Fibroblast of lung (primary cell): ENCODE results near the gene WDR44. TPM values are rescaled to one million over a fixed set of nuclear protein-coding genes. Genes with fewer than 3 reads are reported as not detected.
A peak's percentile ranks its signal among the peaks of the same experiment; 100 is the strongest.

Source experiments
- DNase-seq, 2 donors: peaks; one replicate each; pipeline versions ENCODE4 v3.0.0 to v3.0.0-alpha.2; 2010; ENCODE audit warnings: low read depth in 2 of 2
- H2AFZ ChIP-seq: 2 replicates; pipeline ENCODE4 v1.5.1; 2012; ENCODE audit warnings: low read length, control low read depth, inconsistent platforms
- H3K27ac ChIP-seq: 2 replicates; pipeline ENCODE4 v1.5.1; 2011; ENCODE audit warnings: low read length, control low read depth; ENCODE audit not compliant: insufficient read depth
- H3K27me3 ChIP-seq: 2 replicates; pipeline ENCODE4 v1.5.1; 2011; ENCODE audit warnings: mild to moderate bottlenecking, low read length; ENCODE audit not compliant: control insufficient read depth, insufficient read depth
- H3K36me3 ChIP-seq: 2 replicates; pipeline ENCODE4 v1.5.1; 2011; ENCODE audit warnings: low read length; ENCODE audit not compliant: control insufficient read depth, insufficient read depth
- H3K4me1 ChIP-seq: 2 replicates; pipeline ENCODE4 v1.5.1; 2011; ENCODE audit warnings: low read length; ENCODE audit not compliant: control insufficient read depth, insufficient read depth; ENCODE audit errors: extremely low read depth
- H3K4me2 ChIP-seq: 2 replicates; pipeline ENCODE4 v1.5.1; 2011; ENCODE audit warnings: low read length, control low read depth; ENCODE audit not compliant: insufficient read depth; ENCODE audit errors: extremely low read depth
- H3K4me3 ChIP-seq, 4 experiments: fragments of 200-600 bp in 1 of 4; sonication (generic) in 1 of 4; replicated peaks in 1 of 4; 2 replicates each; pipeline ENCODE4 v1.5.1; 2011 to 2016; ENCODE audit warnings: low read length in 4 of 4, low read depth in 3 of 4, mild to moderate bottlenecking in 3 of 4, control low read depth in 2 of 4, inconsistent platforms in 1 of 4, mixed read lengths in 1 of 4; ENCODE audit not compliant: insufficient read depth in 1 of 4; ENCODE audit errors: control extremely low read depth in 1 of 4
- H3K79me2 ChIP-seq: 2 replicates; pipeline ENCODE4 v1.5.1; 2012; ENCODE audit warnings: mild to moderate bottlenecking, low read length, inconsistent platforms; ENCODE audit not compliant: control insufficient read depth, insufficient read depth
- H3K9ac ChIP-seq: 2 replicates; pipeline ENCODE4 v1.5.1; 2011; ENCODE audit warnings: mild to moderate bottlenecking, low read length, control low read depth; ENCODE audit not compliant: insufficient read depth
- H3K9me3 ChIP-seq: 2 replicates; pipeline ENCODE4 v1.5.1; 2012; ENCODE audit warnings: low read depth, low read length; ENCODE audit not compliant: control insufficient read depth, insufficient read depth
- H4K20me1 ChIP-seq: 2 replicates; pipeline ENCODE4 v1.5.1; 2011; ENCODE audit warnings: low read length; ENCODE audit not compliant: control insufficient read depth, insufficient read depth; ENCODE audit errors: extremely low read depth
- CTCF ChIP-seq, 2 donors: IDR thresholded peaks in 1 of 2; conservative IDR thresholded peaks in 1 of 2; 1 replicate in 1 of 2; 2 replicates in 1 of 2; pipeline ENCODE4 v1.5.1; 2011 to 2012; ENCODE audit warnings: low read length in 2 of 2, control low read depth in 1 of 2, inconsistent platforms in 1 of 2, low read depth in 1 of 2, mild to moderate bottlenecking in 1 of 2
- EZH2 ChIP-seq: IDR thresholded peaks from 2 replicates; pipeline ENCODE4 v1.5.1; 2012; ENCODE audit warnings: low read length, control low read depth, mild to moderate bottlenecking; ENCODE audit errors: missing control alignments
- polyA plus RNA-seq, 2 donors: library from polyadenylated mRNA; depleted of rRNA in 1 of 2; stranded (reverse) in 1 of 2; unstranded in 1 of 2; fragments of >200 nt; gene quantifications; 2 replicates each; pipeline ENCODE4 v1.2.1, GENCODE V29; 2011 to 2012; ENCODE audit warnings: missing spikeins in 1 of 2
- total RNA-seq: library from RNA; depleted of rRNA; stranded (reverse); fragments of >200 nt; gene quantifications from 2 replicates; pipeline ENCODE4 v1.2.1, GENCODE V29; 2014

WDR44 gene
- total and polyA plus RNA-seq, 2 donors (not counting 1 experiment from before 2014, with no cell fraction given): 15.0 to 20.6 TPM

- peaks cover 48% of the 10 kb centered on the region for H3K79me2 ChIP-seq
- H3K27ac ChIP-seq: peak overlapping the region; percentile 88
- TF ChIP-seq CTCF (conservative IDR thresholded peaks at IDR 0.05 in 1 of 2, IDR thresholded peaks at IDR 0.05 in 1 of 2; ENCODE audit: low read depth in 1 of 2, low read length in 2 of 2) (no peak), EZH2 (no peak)
Measured at GRCh38 chrX:118346258-118347094, 570 bp downstream of the WDR44 start.

GRCh38 chrX:118347131-118347530 is 1.2 kb downstream of the WDR44 start:
- Histone ChIP-seq H3K79me2 (peaks cover 52% of the 10 kb centered on the region), H3K4me3 (peak overlapping the region; percentile 78 to 95 (median 80)), H3K9ac (peak overlapping the region; percentile 77), H2AFZ (no peak overlapping the region), H3K4me1 (peaks cover 2% of the 10 kb centered on the region), H3K27ac (peak overlapping the region; percentile 88), H3K27me3 (no peaks in the 10 kb centered on the region), H3K9me3 (no peaks in the 10 kb centered on the region), H4K20me1 (no peaks in the 10 kb centered on the region), H3K4me2 (peak overlapping the region; percentile 69), H3K36me3 (no peaks in the 10 kb centered on the region)
- TF ChIP-seq CTCF (conservative IDR thresholded peaks at IDR 0.05 in 1 of 2, IDR thresholded peaks at IDR 0.05 in 1 of 2; ENCODE audit: low read depth in 1 of 2, low read length in 2 of 2) (no peak), EZH2 (no peak)
- peak; percentile 51 to 76 for DNase-seq

More at GRCh38 chrX:118346258-118347094, 570 bp downstream of the WDR44 start:
- Histone ChIP-seq H3K4me3 (peak overlapping the region; percentile 78 to 95 (median 80)), H3K4me2 (peak overlapping the region; percentile 69), H2AFZ (peak overlapping the region; percentile 17), H3K9me3 (no peaks in the 10 kb centered on the region), H4K20me1 (no peaks in the 10 kb centered on the region), H3K27me3 (no peaks in the 10 kb centered on the region), H3K9ac (peak overlapping the region; percentile 77), H3K36me3 (no peaks in the 10 kb centered on the region), H3K4me1 (peaks cover 2% of the 10 kb centered on the region)
- no peak for DNase-seq

GRCh38 chrX:118347736-118348135 is 1.8 kb downstream of the WDR44 start:
- no peak for TF ChIP-seq CTCF (conservative IDR thresholded peaks at IDR 0.05 in 1 of 2, IDR thresholded peaks at IDR 0.05 in 1 of 2; ENCODE audit: low read depth in 1 of 2, low read length in 2 of 2)
- TF ChIP-seq EZH2: no peak
- H3K27me3 ChIP-seq: no peaks in the 10 kb centered on the region
- H3K9me3 ChIP-seq: no peaks in the 10 kb centered on the region
- H2AFZ ChIP-seq: no peak overlapping the region
- DNase-seq: no peak
- H3K79me2 ChIP-seq: peaks cover 56% of the 10 kb centered on the region
- peaks cover 2% of the 10 kb centered on the region for H3K4me1 ChIP-seq
- H3K27ac ChIP-seq: no peak overlapping the region
- peak overlapping the region; percentile 69 for H3K4me2 ChIP-seq
- peak overlapping the region; percentile 78 to 95 (median 80) for H3K4me3 ChIP-seq
- no peaks in the 10 kb centered on the region for H4K20me1 ChIP-seq
- no peak overlapping the region for H3K9ac ChIP-seq
- no peaks in the 10 kb centered on the region for H3K36me3 ChIP-seq
